ENCODE results near the gene KANK4.

The KANK4 gene

DNA sequence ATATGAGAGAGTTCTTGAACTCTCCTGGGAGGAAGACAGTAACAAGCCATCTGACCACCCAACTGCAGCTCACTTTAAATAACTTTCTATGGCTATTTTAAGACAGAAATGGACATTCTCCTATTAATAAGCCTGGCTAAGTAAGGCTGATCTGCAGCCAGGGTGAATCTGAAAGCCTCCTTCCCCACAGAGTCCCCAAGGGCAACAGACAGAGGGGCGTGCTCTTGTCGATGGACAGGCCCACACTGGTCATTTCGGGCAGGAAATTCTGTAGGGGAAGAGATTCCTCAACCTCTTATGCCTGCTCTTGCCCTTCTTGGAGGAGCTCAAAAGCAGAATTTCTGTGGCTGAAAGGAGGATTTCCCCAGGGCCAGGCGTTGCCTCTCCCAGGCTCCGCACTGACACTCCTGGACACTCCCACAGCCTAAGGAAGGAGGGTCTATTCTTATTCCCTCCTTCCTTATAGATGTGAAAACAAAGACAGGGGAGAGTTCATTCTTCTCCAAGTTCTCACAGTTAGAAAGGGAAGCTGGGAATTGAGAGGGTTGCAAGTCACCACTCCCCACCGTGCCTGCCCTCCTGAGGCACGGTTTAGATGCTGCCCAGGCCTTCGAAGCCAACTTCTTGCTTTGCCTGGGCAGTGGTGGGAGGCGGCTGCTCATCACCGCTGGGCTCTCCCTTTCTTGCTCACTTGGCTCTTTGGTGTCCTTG is 17.9 kb upstream of the KANK4 start:
- DNase-seq: no peak

DNA sequence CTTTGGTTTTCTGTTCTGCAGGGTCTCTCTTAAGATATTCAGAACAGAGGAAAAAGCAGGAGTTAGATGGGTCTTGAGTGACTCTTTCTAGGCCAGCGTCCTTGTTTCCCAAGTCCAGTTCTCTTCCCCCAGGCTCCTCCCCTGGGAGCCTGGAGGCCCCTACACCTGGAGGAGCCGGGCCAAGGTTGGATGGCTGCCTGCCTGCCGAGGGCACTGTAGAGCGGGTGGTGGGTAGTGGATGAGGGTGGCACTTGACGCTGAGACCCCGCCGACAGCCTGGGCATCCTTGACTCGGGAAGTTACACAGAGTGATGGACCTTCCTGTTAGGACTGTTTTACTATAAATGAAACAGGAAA is 17.4 kb upstream of the KANK4 start:
- DNase-seq: no peak

DNA sequence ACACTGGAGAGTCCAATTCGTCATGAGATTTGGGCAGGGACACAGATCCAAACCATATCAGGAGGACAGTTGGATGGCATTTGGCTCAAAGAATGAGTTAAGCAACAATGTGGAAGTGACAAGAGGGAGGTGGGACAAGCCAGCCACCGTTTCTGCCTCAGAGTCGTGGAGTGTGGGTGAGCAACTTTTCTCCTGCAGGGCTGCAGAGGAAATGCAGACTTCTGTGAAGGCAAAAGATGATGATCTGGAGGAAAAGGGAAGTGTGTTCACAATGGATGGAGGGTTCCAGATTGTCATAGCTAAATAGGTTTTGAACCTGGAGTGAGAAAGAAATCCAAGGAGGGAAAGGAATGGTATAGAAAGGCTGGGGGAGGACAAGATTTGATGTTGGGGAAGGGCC is 16.4 kb upstream of the KANK4 start:
- DNase-seq: no peak

DNA sequence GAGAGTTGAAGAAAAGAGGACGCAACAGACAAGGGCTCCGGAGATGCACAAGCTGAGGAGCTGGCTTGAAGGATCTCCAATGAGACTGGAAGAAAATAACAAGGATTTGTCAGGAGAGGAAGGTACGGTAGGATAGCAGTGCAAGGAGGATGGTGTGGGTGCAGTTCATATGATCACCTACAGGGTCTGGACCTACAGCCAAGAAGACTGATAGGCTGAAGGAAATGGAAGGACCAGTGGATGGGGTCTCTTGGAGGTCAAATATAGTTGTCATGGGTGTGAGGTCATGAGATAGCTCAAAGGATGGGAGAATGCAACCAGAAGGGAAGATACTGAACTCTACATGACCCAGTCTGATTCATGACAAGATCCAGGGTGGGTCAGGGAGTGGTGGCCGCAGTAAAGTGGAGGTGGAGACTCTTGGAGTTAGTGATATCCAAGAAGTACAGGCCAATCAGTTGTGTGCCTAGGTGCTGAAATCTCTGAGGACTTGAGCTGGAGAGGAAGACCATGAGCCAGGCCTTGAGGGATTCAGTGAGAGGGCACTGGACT is 15.3 kb upstream of the KANK4 start:
- DNase-seq: no peak

DNA sequence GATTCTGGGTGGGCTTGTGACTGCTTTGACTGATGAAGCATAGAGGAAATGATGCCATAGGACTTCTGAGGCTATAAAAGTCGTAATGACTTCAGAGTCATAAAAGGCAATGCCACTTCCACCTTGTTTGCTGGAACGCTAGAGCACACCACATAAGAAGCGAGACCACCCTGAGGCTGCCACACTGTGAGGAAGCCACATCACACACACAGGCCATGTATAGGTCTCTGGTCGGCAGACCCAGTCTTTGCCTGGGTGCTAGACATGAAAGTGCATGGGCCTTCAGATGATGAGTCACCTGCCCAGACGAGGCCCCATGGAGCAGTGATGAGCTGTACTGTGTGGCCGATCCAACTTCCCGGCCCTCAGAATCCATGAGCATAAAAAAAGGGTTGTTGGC is 14.2 kb upstream of the KANK4 start:
- DNase-seq: no peak

DNA sequence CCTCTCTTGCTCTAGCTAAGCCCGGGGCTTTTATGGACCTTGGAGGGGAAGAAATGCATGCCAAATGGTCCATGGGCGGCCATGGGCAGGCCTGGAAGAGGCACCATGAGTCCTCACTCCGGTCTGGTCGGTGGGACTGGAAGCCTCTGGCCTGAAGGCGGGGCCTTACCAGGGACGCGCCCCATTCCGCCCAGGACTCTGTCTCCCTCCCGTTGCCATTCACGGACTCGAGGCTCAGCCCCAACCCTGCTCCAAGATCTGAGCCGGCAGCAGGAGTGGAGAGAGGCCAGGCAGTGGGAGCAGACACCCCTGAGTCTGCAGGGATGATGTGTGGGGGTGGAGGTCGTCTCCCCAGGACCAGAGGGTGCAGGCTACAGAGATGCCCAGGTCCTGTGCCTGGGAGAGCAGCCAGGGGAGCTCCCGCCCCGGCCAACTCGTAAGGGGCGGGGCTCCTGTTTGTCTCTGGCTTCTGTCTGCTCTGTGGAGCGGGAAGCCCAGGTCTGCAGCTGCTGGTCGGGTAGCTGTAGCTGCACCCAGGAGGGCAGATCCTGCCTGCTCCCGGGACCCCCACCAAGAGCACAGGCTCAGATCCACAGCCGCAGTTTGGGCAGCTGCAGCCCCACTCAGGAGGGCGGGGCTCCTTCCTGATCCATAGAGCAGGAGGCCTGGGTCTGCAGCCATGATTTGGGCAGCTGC is 8.3 kb upstream of the KANK4 start:
- DNase-seq: no peak

DNA sequence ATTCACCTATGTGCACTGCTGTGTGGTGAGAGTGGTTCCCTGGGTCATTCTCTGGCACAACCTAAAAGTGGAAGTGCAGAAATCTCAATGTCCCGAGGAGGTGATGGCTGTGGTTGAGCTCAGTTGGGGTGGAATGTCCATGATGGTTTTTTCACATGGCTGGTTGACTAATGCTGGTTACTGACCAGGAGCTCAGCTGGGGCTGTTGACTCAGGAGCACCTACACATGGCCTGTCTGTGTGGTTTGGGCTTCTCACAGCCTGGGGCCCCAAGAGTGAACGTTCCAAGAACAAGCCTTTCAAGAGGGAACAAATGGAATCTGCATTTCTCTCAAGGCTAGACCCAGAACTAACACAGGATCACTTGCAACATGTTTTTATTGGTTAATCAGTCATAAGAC is 6.4 kb upstream of the KANK4 start:
- no peak for DNase-seq

DNA sequence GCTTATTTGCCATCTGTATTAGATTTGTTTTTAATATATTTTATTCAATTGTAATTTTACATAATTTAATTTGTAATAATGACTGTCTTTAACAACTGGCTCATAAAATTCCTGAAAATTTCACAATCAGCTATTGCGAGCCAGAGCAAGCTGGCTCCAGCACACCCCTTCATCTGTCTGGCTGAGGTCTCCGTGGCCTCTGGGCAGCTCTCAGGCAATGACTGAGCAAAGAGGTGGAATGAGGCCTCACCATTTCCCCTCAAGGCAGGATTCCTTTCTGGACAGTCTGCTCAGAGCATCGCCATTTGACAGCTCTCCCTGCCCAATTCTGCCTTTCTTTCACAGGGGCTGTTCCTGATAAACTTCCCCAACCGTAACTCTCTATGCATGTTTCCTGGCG is 5.8 kb upstream of the KANK4 start:
- DNase-seq: no peak

DNA sequence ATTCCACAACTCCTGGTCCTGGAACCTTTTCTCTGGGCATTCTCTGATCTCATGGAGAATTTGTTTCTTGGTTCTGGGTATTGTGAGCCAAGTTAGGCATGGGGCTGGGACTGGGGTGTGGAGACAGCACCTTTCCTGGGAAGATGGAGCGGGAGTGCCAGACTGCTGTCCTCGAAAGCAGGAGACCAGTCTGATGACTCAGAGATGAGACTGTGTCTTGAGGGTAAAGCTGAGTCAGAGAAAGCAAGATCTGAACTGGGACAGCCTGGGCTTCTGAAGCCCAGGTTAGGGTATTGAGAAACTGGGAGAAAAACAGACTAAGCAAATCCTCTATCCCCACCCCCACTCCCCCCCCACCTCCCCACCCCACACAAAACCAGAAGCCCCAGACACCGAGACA is 2.2 kb upstream of the KANK4 start:
- DNase-seq: no peak

DNA sequence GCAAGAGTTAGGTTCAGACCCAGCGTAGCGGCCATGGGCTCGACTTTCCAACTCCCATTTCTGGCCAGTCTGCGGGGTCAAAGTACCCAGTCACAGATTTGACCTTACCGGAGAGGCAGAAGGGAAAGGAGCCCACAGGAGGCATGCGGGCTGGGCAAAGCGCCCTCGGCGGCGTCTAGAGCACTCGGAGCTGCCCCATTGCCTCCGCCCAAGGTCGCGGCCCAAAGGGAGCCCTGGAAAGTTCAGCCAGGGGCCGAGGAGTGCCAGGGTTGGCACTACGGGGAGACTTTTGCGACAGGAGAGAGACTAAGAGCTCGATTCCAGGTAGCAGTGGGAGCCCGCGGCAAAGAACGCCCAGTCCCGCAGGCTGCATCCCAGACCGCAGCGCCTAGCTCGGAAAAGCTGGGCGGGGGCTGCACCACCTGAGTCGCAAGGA is 896 bp downstream of the KANK4 start:
- DNase-seq: no peak

DNA sequence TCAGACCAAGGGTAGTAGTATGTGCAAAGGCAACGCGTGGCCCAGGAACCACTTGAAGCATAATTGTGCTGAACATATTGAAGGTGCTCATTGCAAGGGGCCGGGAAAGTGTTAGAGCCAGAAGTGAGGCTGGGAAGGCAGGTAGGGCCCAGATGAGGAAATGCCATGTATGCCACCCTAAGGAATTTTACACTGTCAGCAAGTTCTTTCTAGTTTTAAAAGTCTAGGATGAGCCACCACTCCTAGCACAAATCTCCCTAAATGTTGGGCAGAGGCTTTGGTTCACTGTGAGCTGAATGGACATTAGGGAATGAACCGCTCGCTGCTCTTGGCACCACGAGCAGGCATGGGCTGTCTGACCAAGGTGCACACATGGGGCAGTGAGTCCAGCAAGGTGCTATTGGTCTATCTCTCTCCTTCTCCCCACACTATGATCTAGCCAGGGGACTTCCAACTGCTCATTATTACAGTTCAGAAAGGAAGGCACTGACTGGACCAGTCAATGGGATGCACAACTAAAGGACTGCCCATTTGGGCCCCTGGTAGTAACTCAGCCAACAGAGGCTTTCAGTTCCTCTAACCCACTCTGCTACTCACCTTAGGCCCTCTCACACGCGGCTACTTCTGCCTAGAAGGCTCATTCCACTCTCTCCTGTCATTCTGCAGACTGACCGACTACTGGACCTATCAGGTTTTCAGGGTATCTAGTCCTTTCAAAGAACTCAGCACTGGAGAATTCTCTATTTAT is 2.0 kb downstream of the KANK4 start:
- no peak for DNase-seq

DNA sequence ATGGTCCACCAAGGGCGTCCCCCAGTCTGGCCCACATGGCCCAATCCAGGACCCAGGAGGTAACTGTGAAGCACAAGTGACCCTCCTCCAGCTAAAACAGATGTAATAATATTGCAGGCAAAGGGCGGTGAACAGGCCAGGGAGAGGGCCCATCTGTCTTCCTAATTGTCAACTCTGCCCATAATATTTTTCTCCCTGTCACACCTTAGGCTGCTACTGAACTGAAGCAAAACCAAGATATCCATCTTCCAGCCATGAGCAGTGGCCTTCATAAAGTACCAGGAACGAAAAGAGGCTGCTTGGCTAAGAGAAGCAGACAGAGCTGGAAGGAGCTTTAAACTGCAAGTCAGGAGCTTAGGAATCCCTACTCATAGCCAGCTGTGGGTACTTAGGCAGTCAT is 3.1 kb downstream of the KANK4 start:
- no peak for DNase-seq

DNA sequence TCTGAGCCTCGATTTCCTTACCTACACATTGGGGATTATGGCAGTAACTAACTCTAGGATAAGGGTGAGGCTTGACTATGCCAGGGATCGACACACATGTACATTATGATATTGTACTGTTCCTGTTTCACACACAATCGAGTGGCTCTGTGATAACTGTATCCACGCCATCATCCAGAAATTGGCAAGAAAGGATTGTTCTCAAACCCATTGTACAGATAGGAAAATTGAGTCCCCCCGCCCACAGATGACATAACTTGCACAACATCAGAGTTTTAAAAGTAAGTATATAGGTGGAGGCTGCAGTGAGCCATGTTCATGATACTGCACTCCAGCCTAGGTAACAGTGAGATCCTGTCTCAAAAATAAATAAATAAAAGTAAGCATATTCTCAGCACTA is 3.8 kb downstream of the KANK4 start:
- no peak for DNase-seq

DNA sequence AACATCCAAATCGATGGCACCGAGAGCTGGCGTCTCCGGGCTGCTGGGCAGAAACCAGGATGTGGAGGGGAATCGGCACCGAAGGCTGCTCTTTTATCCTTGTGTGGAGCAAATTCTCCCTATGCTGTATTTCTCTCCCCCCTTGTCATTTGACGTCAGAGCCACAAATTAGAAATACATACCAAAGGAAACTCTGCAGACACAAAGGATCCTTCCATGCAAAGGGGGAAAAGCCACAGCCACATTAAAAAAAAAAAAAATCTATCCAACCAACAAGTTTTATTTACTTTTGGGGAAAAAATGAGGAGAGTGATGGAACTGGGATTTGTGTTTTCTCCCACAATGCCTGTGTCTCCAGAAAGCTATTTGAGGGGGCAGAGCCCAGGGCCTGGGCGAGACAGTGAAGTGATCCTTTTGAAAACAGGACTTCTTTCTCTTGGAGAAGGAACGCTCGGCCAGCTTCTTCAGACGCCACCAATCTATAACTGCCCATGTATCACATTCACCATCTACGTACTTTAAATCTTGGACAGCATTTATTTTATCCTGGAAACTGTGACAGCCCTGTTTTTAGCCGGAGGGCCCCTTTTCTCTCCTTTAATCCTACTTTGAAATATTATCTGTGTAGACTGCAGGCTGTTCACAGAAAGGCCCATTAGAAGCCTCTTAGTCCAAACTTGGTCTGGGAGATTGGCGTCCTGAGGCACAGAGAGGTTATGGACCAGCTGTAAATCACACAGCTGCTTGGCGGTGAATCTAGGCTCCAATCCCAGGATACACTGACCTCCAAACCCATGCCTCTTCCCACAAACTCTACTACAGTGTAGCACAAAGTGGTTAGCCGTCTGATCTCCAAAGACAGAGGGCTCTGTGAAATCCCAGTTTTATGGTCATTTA is 4.5 kb downstream of the KANK4 start:
- no peak for DNase-seq

DNA sequence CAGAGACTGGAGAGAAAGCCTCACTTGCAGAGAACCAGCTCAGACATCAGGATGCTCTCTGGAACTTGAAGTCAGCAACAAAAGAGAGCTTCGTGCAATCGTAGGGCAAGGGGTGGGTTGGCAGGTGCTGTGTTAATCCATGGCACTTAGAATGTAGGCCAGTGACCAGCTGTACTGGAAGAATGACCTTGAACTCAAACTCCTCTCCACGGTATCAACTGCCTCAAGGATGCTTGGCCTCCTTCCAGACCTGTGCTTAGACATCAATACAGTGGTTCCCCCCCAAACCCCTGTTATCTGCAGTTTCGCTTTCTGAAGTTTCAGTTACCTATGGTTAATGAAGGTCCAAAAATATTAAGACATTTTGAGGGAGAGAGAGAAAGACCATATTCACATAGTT is 6.5 kb downstream of the KANK4 start:
- DNase-seq: no peak

DNA sequence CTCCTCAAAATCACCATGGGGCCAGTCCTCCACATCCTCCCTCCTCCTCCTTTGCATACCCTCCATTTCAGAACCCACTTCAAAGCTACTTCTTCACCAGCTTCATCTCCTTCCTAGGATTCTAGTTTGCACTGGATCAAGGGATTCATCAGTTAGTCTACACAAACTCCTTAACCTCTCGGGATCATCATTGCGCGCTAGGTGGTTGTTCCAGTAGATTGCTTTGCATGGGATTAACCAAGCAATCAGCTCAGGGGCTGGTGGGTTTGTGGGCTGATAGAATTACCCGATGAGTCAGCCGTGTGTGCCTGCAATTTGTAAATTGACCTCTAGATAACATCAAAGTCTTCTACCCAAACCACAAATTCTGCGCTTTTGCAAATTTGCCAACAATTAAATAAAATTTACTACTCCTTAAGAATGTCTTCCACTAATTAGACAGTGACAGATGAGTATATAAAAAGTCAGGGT is 7.7 kb downstream of the KANK4 start:
- no peak for DNase-seq

DNA sequence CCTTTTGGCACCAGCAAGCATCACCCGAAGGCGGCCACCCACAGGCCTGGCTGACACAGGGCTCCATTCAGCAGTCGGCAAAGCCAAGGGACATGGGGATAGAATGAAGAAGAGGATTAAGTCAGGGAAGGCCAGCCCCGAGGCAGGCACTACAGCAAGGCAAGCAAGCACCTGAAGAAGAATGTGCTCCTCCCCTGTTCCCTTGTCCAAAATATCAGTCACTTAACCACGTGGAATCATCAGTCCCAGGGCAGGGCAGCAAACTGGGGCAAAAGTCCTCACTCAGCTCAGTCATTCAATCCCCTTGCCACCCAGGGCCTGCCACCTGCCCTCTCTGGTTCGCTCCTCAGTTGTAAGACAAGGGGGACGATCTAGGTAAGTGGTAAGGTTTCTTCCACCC is 9.3 kb downstream of the KANK4 start:
- no peak for DNase-seq

DNA sequence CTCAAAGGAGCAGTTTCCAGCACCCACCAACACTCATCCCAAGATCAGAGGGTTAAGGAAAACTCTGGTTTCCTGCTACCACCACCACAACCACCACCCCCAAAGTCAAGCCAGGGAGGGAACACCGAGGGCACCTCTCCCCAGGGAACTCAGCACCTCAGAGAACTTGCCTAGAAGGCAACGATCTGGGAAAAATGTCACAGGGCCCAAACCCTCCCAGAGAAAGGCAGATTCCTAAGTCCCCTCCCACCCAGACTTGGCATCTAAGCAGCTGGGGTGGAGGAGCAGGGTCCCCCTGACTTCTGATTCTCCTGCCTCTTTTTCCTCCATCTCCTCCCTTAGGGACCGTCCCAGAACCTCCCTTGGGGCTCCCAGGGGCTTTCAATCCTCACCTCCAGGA is 10.6 kb downstream of the KANK4 start:
- no peak for DNase-seq

DNA sequence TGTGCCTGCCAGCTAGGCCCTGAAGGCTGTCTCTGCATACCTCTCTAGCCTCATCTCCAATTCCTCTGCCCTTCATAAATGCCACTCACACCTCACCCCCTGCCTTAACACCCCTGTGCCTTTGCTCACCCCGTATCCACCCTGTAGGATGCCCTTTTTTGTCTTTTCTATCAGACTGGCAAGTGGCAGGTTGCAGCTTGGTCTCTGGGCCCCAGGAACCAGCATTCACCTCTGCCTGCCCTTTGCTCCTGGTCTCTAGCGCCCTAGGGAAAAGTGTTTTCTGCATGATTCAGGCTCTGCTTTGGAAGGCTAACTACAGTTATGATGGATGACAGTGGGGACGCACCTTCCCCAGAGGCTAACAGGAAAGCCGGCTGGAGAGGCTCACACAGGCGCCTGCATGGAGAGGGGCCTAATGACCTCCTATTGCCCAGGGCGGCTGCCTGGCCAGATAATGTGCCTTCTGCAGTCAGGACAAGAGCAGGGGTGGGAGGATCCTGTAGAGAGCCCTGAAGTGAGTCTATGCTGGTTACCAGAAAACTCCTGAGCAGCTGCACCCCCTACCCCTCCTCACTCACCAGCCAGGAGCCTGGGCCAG is 11.2 kb downstream of the KANK4 start:
- no peak for DNase-seq

DNA sequence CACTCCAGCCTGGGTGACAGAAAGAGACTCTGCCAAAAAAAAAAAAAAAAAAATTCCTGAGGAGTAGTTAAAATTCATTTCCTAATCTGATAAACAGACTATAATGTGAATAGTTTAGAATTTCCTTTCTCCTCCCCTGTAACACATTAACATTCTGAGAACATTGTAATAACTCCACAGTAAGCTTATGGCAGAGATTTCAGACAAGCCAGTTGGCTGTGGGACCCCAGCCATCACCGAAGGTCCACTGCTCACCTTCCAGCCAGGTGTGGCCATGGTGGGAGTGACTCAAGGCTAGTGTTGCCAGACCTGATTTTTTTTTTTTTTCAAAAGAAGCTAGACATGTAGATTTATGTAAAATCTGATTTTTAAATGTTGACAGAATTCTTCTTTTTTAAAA is 11.8 kb downstream of the KANK4 start:
- no peak for DNase-seq

DNA sequence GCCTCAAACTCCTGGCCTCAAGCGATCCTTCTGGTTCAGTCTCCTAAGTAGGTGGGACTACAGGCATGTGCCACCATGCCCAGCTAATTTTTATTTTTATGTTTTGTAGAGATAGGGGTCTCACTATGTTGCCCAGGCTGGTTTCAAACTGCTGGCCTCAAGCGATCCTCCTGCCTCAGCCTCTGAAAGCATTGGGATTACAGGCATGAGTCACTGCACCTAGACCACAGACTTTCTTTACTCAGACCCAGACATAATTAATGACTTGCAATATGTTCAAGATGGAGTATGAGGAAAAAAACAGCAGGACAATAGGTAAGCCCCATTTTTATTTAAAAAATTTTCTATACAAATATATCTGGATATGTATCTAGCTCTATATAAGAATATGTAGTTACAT is 13.2 kb downstream of the KANK4 start:
- DNase-seq: no peak

DNA sequence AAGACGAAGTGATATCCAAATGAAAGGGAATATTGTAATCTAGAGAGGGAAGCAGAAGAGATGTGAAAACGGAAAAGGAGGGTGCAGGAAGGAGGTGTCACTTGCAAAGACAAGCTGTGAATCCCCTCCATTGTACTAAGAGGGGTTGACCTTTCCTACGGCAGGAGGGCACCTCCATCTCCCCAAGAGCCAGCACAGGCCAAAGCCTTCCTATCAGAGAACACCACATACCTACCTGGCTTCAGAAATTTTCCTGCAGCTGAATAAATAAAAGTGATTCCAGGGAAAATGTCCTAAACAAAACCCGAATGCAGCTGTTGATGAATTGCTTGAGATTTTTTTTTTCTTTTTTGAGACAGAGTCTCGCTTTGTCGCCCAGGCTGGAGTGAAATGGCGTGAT is 14.3 kb downstream of the KANK4 start:
- no peak for DNase-seq
